ENCODE data around the gene PTGS1. TPM values are rescaled to one million over a fixed set of nuclear protein-coding genes. Genes with fewer than 3 reads are reported as not detected.

Gene PTGS1
- total RNA-seq, 1 donor: 10.4 TPM

- TF ChIP-seq CTCF (IDR thresholded peaks at IDR 0.05; ENCODE audit: insufficient read depth, low read depth, low read length): no peak
- no peak for DNase-seq (ENCODE audit: low read depth)
- no peak overlapping the region for H3K4me3 ChIP-seq (ENCODE audit: low read depth, low read length)
Measured at GRCh38 chr9:122337556-122337929, 33.3 kb upstream of the PTGS1 start.

GRCh38 chr9:122338536-122338935 lies 32.3 kb upstream of the PTGS1 start:
- H3K4me3 ChIP-seq (ENCODE audit: low read depth, low read length): no peak overlapping the region

GRCh38 chr9:122338994-122339393 lies 31.8 kb upstream of the PTGS1 start:
- DNase-seq (ENCODE audit: low read depth): no peak
- H3K4me3 ChIP-seq (ENCODE audit: low read depth, low read length): no peak overlapping the region

More at GRCh38 chr9:122338536-122338935, 32.3 kb upstream of the PTGS1 start:
- DNase-seq (ENCODE audit: low read depth): no peak
- no peak for TF ChIP-seq CTCF (IDR thresholded peaks at IDR 0.05; ENCODE audit: insufficient read depth, low read depth, low read length)

GRCh38 chr9:122339579-122339978 lies 31.2 kb upstream of the PTGS1 start:
- TF ChIP-seq CTCF (IDR thresholded peaks at IDR 0.05; ENCODE audit: insufficient read depth, low read depth, low read length): no peak
- H3K4me3 ChIP-seq (ENCODE audit: low read depth, low read length): no peak overlapping the region
- DNase-seq (ENCODE audit: low read depth): no peak

More at GRCh38 chr9:122338994-122339393, 31.8 kb upstream of the PTGS1 start:
- TF ChIP-seq CTCF (IDR thresholded peaks at IDR 0.05; ENCODE audit: insufficient read depth, low read depth, low read length): no peak

- H3K4me3 ChIP-seq (ENCODE audit: low read depth, low read length): no peak overlapping the region
- TF ChIP-seq CTCF (IDR thresholded peaks at IDR 0.05; ENCODE audit: insufficient read depth, low read depth, low read length): no peak
- DNase-seq (ENCODE audit: low read depth): no peak
Measured at GRCh38 chr9:122340161-122340560, 30.7 kb upstream of the PTGS1 start.

GRCh38 chr9:122342323-122343050 lies 28.3 kb upstream of the PTGS1 start:
- no peak for DNase-seq (ENCODE audit: low read depth)
- no peak overlapping the region for H3K4me3 ChIP-seq (ENCODE audit: low read depth, low read length)
- TF ChIP-seq CTCF (IDR thresholded peaks at IDR 0.05; ENCODE audit: insufficient read depth, low read depth, low read length): no peak
